ENCODE measurements around the gene GUCA2A. TPM values are rescaled to one million over a fixed set of nuclear protein-coding genes. Genes with fewer than 3 reads are reported as not detected.
A peak's percentile ranks its signal among the peaks of the same experiment; 100 is the strongest.

GUCA2A gene
- total and polyA plus RNA-seq, 5 donors from 2014 or later: not detected

- Histone ChIP-seq H3K9me3 (ENCODE audit: control insufficient read depth in 2 of 2, low read length in 2 of 2) (no peaks in the 10 kb centered on the region), H3K27me3 (ENCODE audit: control insufficient read depth, insufficient read depth, low read length) (no peaks in the 10 kb centered on the region), H3K4me3 (ENCODE audit: low read depth, low read length) (no peak overlapping the region), H3K4me1 (ENCODE audit: control insufficient read depth, insufficient read depth, low read length, poor library complexity, severe bottlenecking) (no peaks in the 10 kb centered on the region), H3K27ac (ENCODE audit: insufficient read depth, low read length, poor library complexity, severe bottlenecking) (no peak overlapping the region), H3K36me3 (ENCODE audit: control insufficient read depth, insufficient read depth, low read length) (peaks cover 7% of the 10 kb centered on the region)
- Mint-ChIP-seq H3K36me3 (peaks cover 8% of the 10 kb centered on the region), H3K4me3 (no peak overlapping the region), H3K27ac (peak overlapping the region in 1 of 3 donors; percentile 29), H3K9me3 (no peaks in the 10 kb centered on the region), H3K4me1 (peaks cover 0 to 5% (median under 1%) of the 10 kb centered on the region in 4 donors), H3K27me3 (no peaks in the 10 kb centered on the region)
- no peak for DNase-seq
- ATAC-seq (ENCODE audit: low read depth in 2 of 2): no peak
These were observed 10.9 kb upstream of the GUCA2A start for GRCh38 chr1:42175314-42176054.

- no peak overlapping the region for H3K4me3 Mint-ChIP-seq
- H3K36me3 Mint-ChIP-seq: peaks cover 3% of the 10 kb centered on the region
- peaks cover 0 to 2% (median 0%) of the 10 kb centered on the region in 4 donors for H3K4me1 Mint-ChIP-seq
- H3K27me3 ChIP-seq (ENCODE audit: control insufficient read depth, insufficient read depth, low read length): no peaks in the 10 kb centered on the region
- no peaks in the 10 kb centered on the region for H3K9me3 ChIP-seq (ENCODE audit: control insufficient read depth in 2 of 2, low read length in 2 of 2)
- no peak for DNase-seq
- H3K4me3 ChIP-seq (ENCODE audit: low read depth, low read length): no peak overlapping the region
- ATAC-seq (ENCODE audit: low read depth in 2 of 2): no peak
- no peaks in the 10 kb centered on the region for H3K4me1 ChIP-seq (ENCODE audit: control insufficient read depth, insufficient read depth, low read length, poor library complexity, severe bottlenecking)
- H3K27ac Mint-ChIP-seq: peak overlapping the region in 2 of 3 donors; percentile 29 to 46
- no peak overlapping the region for H3K27ac ChIP-seq (ENCODE audit: insufficient read depth, low read length, poor library complexity, severe bottlenecking)
- H3K36me3 ChIP-seq (ENCODE audit: control insufficient read depth, insufficient read depth, low read length): no peaks in the 10 kb centered on the region
- no peaks in the 10 kb centered on the region for H3K27me3 Mint-ChIP-seq
- no peaks in the 10 kb centered on the region for H3K9me3 Mint-ChIP-seq
These were observed 9.6 kb upstream of the GUCA2A start for GRCh38 chr1:42173961-42174735.

- H3K9me3 ChIP-seq (ENCODE audit: control insufficient read depth in 2 of 2, low read length in 2 of 2): no peaks in the 10 kb centered on the region
- Mint-ChIP-seq H3K4me3 (no peak overlapping the region), H3K27ac (no peak overlapping the region), H3K27me3 (no peaks in the 10 kb centered on the region), H3K4me1 (peaks cover 0 to 2% (median 0%) of the 10 kb centered on the region in 4 donors), H3K36me3 (peaks cover 3% of the 10 kb centered on the region), H3K9me3 (no peaks in the 10 kb centered on the region)
- H3K27ac ChIP-seq (ENCODE audit: insufficient read depth, low read length, poor library complexity, severe bottlenecking): no peak overlapping the region
- H3K36me3 ChIP-seq (ENCODE audit: control insufficient read depth, insufficient read depth, low read length): no peaks in the 10 kb centered on the region
- H3K4me1 ChIP-seq (ENCODE audit: control insufficient read depth, insufficient read depth, low read length, poor library complexity, severe bottlenecking): no peaks in the 10 kb centered on the region
- no peak overlapping the region for H3K4me3 ChIP-seq (ENCODE audit: low read depth, low read length)
- ATAC-seq (ENCODE audit: low read depth in 2 of 2) (peak; percentile 59 to 60), DNase-seq (peak; percentile 44 to 55 (median 55))
- no peaks in the 10 kb centered on the region for H3K27me3 ChIP-seq (ENCODE audit: control insufficient read depth, insufficient read depth, low read length)
These were observed 8.8 kb upstream of the GUCA2A start for GRCh38 chr1:42173155-42173933.

- Mint-ChIP-seq H3K9me3 (no peaks in the 10 kb centered on the region), H3K27me3 (no peaks in the 10 kb centered on the region), H3K4me3 (no peak overlapping the region), H3K4me1 (peaks cover 0 to 2% (median 0%) of the 10 kb centered on the region in 4 donors), H3K36me3 (peaks cover 1% of the 10 kb centered on the region), H3K27ac (peak overlapping the region in 1 of 3 donors; percentile 48)
- Histone ChIP-seq H3K36me3 (ENCODE audit: control insufficient read depth, insufficient read depth, low read length) (no peaks in the 10 kb centered on the region), H3K4me1 (ENCODE audit: control insufficient read depth, insufficient read depth, low read length, poor library complexity, severe bottlenecking) (no peaks in the 10 kb centered on the region), H3K4me3 (ENCODE audit: low read depth, low read length) (no peak overlapping the region), H3K27me3 (ENCODE audit: control insufficient read depth, insufficient read depth, low read length) (no peaks in the 10 kb centered on the region), H3K27ac (ENCODE audit: insufficient read depth, low read length, poor library complexity, severe bottlenecking) (no peak overlapping the region), H3K9me3 (ENCODE audit: control insufficient read depth in 2 of 2, low read length in 2 of 2) (no peaks in the 10 kb centered on the region)
- ATAC-seq (ENCODE audit: low read depth in 2 of 2) (no peak), DNase-seq (no peak)
These were observed 8.0 kb upstream of the GUCA2A start for GRCh38 chr1:42172381-42173133.

GRCh38 chr1:42171679-42172266, 7.2 kb upstream of the GUCA2A start:
- Histone ChIP-seq H3K27ac (ENCODE audit: insufficient read depth, low read length, poor library complexity, severe bottlenecking) (no peak overlapping the region), H3K4me1 (ENCODE audit: control insufficient read depth, insufficient read depth, low read length, poor library complexity, severe bottlenecking) (no peaks in the 10 kb centered on the region), H3K9me3 (ENCODE audit: control insufficient read depth in 2 of 2, low read length in 2 of 2) (no peaks in the 10 kb centered on the region), H3K4me3 (ENCODE audit: low read depth, low read length) (no peak overlapping the region), H3K36me3 (ENCODE audit: control insufficient read depth, insufficient read depth, low read length) (no peaks in the 10 kb centered on the region), H3K27me3 (ENCODE audit: control insufficient read depth, insufficient read depth, low read length) (no peaks in the 10 kb centered on the region)
- no peak overlapping the region for H3K4me3 Mint-ChIP-seq
- no peaks in the 10 kb centered on the region for H3K9me3 Mint-ChIP-seq
- DNase-seq (no peak), ATAC-seq (ENCODE audit: low read depth in 2 of 2) (no peak)
- H3K27ac Mint-ChIP-seq: peak overlapping the region in 1 of 3 donors; percentile 76
- peaks cover 0 to 2% (median 0%) of the 10 kb centered on the region in 4 donors for H3K4me1 Mint-ChIP-seq
- no peaks in the 10 kb centered on the region for H3K36me3 Mint-ChIP-seq
- no peaks in the 10 kb centered on the region for H3K27me3 Mint-ChIP-seq

- H3K9me3 Mint-ChIP-seq: peaks cover 0 to 2% (median 0%) of the 10 kb centered on the region in 7 donors
- H3K27ac Mint-ChIP-seq: peak overlapping the region in 1 of 3 donors; percentile 76
- Histone ChIP-seq H3K36me3 (ENCODE audit: control insufficient read depth, insufficient read depth, low read length) (no peaks in the 10 kb centered on the region), H3K27me3 (ENCODE audit: control insufficient read depth, insufficient read depth, low read length) (no peaks in the 10 kb centered on the region), H3K9me3 (ENCODE audit: control insufficient read depth in 2 of 2, low read length in 2 of 2) (no peaks in the 10 kb centered on the region), H3K4me1 (ENCODE audit: control insufficient read depth, insufficient read depth, low read length, poor library complexity, severe bottlenecking) (no peaks in the 10 kb centered on the region), H3K4me3 (ENCODE audit: low read depth, low read length) (no peak overlapping the region), H3K27ac (ENCODE audit: insufficient read depth, low read length, poor library complexity, severe bottlenecking) (no peak overlapping the region)
- ATAC-seq (ENCODE audit: low read depth in 2 of 2): no peak
- H3K4me1 Mint-ChIP-seq: peaks cover 0 to 2% (median 0%) of the 10 kb centered on the region in 4 donors
- H3K36me3 Mint-ChIP-seq: no peaks in the 10 kb centered on the region
- no peak overlapping the region for H3K4me3 Mint-ChIP-seq
- no peak for DNase-seq
- no peaks in the 10 kb centered on the region for H3K27me3 Mint-ChIP-seq
These were observed 6.5 kb upstream of the GUCA2A start for GRCh38 chr1:42170779-42171621.

Measured in CD4-positive, CD25-positive, alpha-beta regulatory T cell (primary cell).